GM21576 (cell line): ENCODE data around the gene AGAP1.

Experiments used
- ATAC-seq: cut with Tn5 transposase; IDR thresholded peaks from one replicate; pipeline ENCODE4 v1.9.1; 2021; ENCODE audit warnings: mild to moderate bottlenecking, moderate library complexity; ENCODE audit not compliant: unreplicated experiment

The AGAP1 gene

DNA sequence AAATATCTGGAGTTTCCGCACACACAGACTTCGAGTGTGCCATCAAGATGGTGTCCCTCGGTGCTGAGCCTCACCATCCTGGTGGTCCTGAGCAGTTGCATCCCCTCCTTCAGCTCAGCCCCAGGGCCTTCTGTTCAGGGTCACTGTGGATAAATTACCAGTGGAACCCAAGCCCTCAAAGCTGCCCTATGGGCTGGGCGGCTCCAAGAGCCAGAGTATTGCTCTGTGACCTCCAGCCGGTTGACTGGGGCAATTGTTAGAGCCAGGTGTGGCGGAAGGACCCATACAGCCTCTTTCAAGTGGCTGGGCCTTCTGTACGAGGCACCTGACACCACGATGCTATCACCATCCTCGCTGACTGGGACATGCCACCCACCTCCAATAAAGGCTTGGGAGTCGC is 458.9 kb downstream of the AGAP1 start:
- no peak for ATAC-seq

- no peak for ATAC-seq
Measured at GRCh38 chr2:235954281-235954680, 460.4 kb downstream of the AGAP1 start.

DNA sequence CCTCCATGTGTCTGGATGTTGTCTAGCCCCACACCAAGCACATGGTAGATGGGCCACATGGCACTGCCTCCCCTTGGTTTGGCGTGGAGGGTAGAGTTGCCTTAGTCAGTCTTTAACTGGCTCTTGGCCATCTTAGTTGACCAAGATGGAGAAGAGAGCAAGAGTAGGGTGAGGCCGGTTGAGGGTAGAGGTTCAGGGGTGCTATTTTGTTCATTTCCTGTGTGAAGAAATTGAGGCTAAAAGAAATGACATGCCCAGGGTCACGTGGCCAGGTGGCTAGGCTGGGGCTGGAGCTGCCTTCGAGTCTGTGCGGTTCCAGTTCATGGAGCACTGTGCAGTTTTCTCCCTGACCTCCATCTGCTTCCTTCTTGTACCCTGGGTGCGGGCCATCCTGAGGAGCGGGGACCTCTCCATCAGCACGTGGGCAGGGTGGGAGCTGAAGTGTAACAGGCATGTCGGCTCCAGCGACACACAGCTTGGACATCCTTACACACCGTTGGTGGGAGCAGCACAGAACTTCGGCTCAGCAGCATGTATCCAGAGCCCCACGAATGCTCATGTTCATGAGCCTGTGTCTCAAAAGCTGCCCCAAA is 461.1 kb downstream of the AGAP1 start:
- ATAC-seq = no peak

DNA sequence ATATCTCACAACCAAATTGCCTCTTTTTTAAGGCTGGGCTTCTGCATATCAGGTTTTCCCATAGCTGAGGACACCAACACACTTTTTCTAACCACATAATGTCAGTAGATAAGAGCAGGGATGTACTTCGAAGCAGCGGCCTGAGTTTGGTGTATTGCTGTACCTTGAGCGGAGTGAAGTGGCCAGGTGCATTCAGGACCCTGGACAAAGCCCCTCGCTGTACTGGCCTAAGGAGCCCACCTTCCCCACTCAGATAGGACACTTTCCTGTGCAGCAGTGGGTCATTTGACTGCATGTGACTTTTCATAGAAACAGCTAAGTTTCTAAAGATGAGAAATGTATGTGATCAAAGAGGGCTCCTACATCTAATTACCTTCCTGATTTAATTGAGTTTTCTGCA is 461.8 kb downstream of the AGAP1 start:
- ATAC-seq = no peak

- no peak for ATAC-seq
Measured at GRCh38 chr2:235956281-235956970, 462.6 kb downstream of the AGAP1 start.

- no peak for ATAC-seq
Measured at GRCh38 chr2:235957251-235957650, 463.4 kb downstream of the AGAP1 start.

DNA sequence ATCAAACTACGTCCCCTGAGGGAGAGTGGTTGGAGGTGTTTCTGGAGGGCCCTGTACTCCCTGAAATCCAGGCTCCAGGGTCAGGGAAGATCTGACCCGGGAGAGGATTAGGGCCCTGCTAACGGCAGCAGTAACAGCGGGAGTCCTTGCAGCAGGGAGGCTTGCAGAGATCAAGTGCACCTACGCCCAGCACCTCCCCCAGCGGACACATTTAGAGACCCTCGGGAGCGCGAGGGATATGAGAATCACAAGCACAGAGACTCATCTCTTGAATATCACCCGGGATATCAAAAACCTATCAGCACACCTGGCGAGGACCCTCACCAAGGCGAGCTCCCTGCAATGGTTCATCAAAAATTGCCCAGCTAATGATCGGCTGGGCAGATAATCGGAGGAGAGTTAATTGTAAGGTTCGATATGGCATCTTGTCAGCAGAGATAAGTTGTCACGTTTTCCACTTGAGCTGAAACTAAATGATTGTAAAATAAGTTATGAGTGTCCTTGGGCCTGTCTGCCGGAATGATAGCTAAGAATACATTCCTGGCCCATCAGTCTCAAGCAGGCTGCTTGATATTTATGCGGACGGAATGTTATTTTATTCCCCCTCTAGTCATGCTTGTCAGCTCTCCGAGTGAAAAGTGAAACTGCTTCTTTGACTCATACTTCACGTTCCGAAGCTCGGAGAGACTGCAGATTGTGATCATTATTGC is 464.5 kb downstream of the AGAP1 start:
- no peak for ATAC-seq

DNA sequence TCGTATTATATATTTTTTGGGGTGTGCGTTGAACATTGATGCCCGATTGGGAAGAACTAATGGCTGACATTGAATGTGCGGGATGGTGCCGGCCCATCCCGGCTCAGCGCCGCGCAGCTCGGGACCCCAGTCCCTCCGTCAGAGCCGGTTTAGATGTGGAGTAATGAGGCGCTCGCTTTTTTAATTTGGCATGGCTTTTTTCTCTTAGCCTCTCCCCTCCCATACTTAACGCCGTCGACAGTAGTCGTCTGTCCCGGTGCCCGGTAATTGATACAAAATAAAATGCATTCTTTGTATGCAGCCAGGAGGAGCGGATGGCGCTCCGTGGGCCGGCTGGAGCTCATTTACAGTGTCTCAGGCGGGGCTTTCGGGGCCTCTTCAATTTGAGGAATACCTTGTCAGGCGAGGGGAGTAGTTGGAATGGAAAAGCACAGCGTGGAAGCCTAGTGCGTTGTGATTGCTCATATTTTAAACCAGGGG is 465.1 kb downstream of the AGAP1 start:
- no peak for ATAC-seq

DNA sequence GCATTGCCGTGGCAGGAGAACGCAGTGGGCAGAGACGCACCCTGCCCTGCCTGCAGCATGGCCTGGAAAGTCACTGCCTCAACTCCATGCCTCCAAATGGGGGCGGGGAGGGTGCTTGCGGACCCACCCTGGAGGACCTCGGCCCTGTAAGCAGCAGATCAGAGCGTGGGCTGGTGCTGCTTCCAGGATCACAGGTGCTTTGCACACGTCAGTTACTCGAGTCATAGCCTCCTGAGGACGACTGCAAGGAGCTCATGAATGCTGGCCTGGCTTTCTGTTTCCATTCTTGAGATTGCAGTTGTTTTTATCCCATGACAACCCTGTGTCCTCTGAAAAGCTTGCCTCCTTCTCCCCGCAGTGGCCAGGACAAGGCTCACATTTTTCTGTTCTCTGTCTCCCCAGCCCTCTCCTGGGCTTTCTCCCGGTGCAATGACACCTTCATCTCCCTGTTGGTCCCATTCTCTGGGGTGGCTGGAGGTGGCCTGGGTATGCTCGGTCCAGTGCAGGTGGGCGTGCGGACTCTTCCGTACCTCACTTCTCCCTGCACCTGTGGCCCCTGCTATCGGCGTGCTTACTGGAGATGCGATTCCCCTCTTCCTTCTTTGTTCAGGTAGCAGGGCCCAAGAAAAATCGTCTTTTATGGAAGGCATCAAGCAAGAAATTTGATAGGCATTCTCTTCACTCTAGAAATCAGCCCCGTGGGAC is 466.3 kb downstream of the AGAP1 start:
- no peak for ATAC-seq

GRCh38 chr2:235960716-235961640 is 467.1 kb downstream of the AGAP1 start:
- no peak for ATAC-seq

DNA sequence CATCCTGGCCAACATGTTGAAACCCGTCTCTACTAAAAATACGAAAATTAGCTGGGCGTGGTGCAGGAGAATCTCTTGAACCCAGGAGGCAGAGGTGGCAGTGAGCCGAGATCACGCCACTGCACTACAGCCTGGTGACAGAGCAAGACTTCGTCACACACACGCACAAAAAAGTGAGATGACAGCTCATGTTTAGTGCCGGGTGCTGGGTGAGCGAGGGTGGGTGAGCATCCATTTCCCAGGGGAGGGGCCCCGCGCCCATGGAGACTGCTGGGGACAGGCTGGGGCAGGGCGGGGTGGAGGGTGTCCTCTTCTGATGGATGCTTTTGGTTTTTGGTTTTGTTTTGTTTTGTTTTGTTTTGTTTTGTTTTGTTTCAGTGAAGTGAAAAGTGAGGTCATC is 467.9 kb downstream of the AGAP1 start:
- ATAC-seq = no peak

DNA sequence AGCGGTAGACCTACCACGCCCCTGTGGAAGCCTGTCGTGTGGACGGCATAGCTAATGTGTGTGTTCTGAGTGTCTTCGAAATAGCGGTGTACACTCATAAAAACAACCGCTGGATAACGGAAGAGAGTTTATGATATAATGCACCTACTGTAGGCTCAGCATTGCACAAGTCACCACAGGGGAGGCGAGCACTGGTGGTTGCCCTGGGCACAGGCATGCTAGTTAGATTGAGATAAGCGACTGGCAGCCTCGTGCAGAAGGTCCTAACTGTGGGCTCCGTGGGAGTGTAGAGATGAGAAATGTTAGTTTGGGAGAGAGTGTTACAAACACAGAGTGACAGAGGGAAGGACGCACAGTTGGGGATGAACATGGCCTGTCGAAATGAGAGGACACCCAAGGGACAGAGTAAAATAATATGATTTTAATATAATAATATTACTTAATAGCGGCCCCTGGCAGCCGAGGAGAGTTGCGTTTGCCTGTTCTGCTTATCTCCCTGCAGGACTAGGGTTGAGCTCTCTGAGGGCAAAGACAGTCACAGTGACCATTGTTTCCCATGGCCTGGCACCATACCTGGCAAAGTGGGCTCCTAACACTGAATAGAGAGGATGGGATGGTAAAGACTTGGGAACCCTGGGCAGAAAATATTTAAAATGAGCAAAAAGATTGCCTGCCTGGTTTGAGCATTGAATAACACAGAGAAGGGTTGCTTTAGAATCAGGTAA is 470.2 kb downstream of the AGAP1 start:
- ATAC-seq = no peak

DNA sequence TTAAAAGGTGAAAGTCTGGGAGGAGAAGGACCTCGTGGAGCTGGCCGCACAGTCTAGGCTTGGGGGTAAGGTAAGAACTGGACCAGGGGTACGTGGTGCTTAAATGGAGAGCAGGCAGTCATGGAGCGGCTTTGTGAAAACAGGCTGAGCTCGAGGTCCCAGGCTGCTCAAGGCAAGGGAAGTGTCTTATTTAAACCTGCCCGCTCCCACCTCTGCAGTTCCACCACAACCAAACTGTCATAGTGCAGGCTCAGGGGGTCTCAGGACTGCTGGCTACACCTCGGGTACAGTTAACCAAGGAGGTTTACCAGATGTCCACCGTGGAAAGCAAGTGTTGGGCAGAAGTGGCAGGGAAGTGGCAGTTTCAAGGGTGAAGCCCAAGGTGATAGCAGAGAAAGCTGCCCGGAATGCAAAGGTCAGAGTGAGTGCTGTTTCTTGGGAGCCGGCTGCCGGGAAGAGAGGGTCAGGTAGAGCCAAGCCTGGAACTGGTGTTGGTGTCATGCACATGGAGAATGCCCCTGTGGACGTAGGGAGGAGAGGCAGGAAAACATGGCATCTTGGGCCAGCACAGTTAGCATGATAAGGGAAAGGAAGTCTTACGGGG is 471.0 kb downstream of the AGAP1 start:
- no peak for ATAC-seq

DNA sequence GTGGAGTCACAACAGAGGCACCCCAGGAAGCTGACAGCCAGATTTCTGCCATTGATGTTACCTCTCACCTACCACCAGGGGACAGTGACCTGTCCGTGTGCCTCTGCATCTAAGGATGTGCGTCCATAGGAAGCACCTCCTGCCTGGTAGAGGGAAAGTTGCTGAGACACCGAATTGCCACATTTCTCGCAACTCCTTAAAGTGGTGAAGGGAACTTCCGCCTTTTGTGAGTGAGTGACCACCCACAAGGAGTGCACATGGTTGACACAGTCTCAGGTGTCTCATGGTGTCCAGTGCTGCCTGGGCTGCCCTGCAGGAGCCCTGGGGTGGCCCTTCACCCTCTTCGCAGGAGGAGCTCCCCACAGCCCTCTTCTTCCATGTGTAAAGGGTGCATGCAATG is 472.6 kb downstream of the AGAP1 start:
- ATAC-seq = no peak

- ATAC-seq = no peak
Measured at GRCh38 chr2:235966932-235967757, 473.3 kb downstream of the AGAP1 start.

- ATAC-seq = no peak
Measured at GRCh38 chr2:235968155-235968554, 474.3 kb downstream of the AGAP1 start.

GRCh38 chr2:235968616-235969324 is 474.9 kb downstream of the AGAP1 start:
- ATAC-seq = no peak
